IMR-90 (cell line): ENCODE results near the gene RGS9. TPM values are rescaled to one million over a fixed set of nuclear protein-coding genes. Genes with fewer than 3 reads are reported as not detected.

Source experiments
- ATAC-seq: fragments of 200-7000 bp; cut with Tn5 transposase; 2 replicates; pipeline ENCODE4 v1.9.1; 2020; ENCODE audit warnings: low read depth, mild to moderate bottlenecking, moderate library complexity
- BruUV-seq: library from RNA; stranded (reverse); fragments of 400-500 nt; replicated peaks from 2 replicates; lab custom pipeline; 2021; lab: Mats Ljungman, UMichigan
- CTCF ChIA-PET: fragments of 300-600 bp; formaldehyde crosslinking; extraction: SDS; loops from one replicate; lab custom pipeline; 2021; ENCODE audit warnings: antibody characterized with exemption; lab: Yijun Ruan, JAX
- POLR2A ChIA-PET: fragments of 300-600 bp; sonication (Branson Sonifier 250); formaldehyde crosslinking; loops from one replicate; lab custom pipeline; 2022; ENCODE audit warnings: antibody characterized with exemption; ENCODE audit not compliant: unreplicated experiment; lab: Charles Lee
- DNase-seq: peaks from one replicate; pipeline ENCODE4 v3.0.0; 2013
- H2AFZ ChIP-seq: replicated peaks from 2 replicates; pipeline ENCODE3; 2013; ENCODE audit warnings: low read length, mild to moderate bottlenecking; ENCODE audit not compliant: poor library complexity
- H2AK5ac ChIP-seq: 2 replicates; pipeline ENCODE4 v1.6.1; 2013; ENCODE audit warnings: low read depth, low read length, inconsistent platforms
- H2AK9ac ChIP-seq: replicated peaks from 2 replicates; pipeline ENCODE3; 2013; ENCODE audit warnings: mild to moderate bottlenecking, low read depth, low read length, moderate library complexity; ENCODE audit not compliant: poor library complexity
- H2BK120ac ChIP-seq: 2 replicates; pipeline ENCODE4 v1.6.1; 2013; ENCODE audit warnings: low read depth, low read length, inconsistent platforms
- H2BK15ac ChIP-seq: 3 replicates; pipeline ENCODE4 v1.6.1; 2013; ENCODE audit warnings: low read depth, low read length, inconsistent platforms
- H2BK20ac ChIP-seq: 2 replicates; pipeline ENCODE4 v1.6.1; 2013; ENCODE audit warnings: low read depth, mild to moderate bottlenecking, inconsistent platforms, low read length, moderate library complexity
- H2BK5ac ChIP-seq: 2 replicates; pipeline ENCODE4 v1.6.1; 2013; ENCODE audit warnings: mild to moderate bottlenecking, low read depth, low read length, inconsistent platforms; ENCODE audit not compliant: poor library complexity, severe bottlenecking
- H3K14ac ChIP-seq: replicated peaks from 2 replicates; pipeline ENCODE4 v1.6.1; 2013; ENCODE audit warnings: low read depth, low read length, inconsistent platforms
- H3K18ac ChIP-seq: 2 replicates; pipeline ENCODE4 v1.6.1; 2013; ENCODE audit warnings: low read depth, low read length, control low read depth
- H3K23ac ChIP-seq: 2 replicates; pipeline ENCODE4 v1.6.1; 2013; ENCODE audit warnings: low read depth, low read length, inconsistent platforms
- H3K27ac ChIP-seq: 2 replicates; pipeline ENCODE4 v1.5.1; 2013; ENCODE audit warnings: mild to moderate bottlenecking, control low read depth, low read length; ENCODE audit not compliant: insufficient read depth
- H3K27me3 ChIP-seq: 2 replicates; pipeline ENCODE4 v1.6.1; 2013; ENCODE audit warnings: low read length; ENCODE audit not compliant: control insufficient read depth, insufficient read depth
- H3K36me3 ChIP-seq: 2 replicates; pipeline ENCODE4 v1.6.1; 2013; ENCODE audit warnings: low read length, mixed read lengths; ENCODE audit not compliant: control insufficient read depth, insufficient read depth
- H3K4ac ChIP-seq: 2 replicates; pipeline ENCODE4 v1.6.1; 2013; ENCODE audit warnings: low read depth, low read length, inconsistent platforms
- H3K4me1 ChIP-seq: 2 replicates; pipeline ENCODE4 v1.6.1; 2013; ENCODE audit warnings: low read length, mixed read lengths; ENCODE audit not compliant: control insufficient read depth, insufficient read depth
- H3K4me2 ChIP-seq: 2 replicates; pipeline ENCODE4 v1.6.1; 2013; ENCODE audit warnings: low read depth, mild to moderate bottlenecking, control low read depth, low read length, moderate library complexity
- H3K4me3 ChIP-seq: 2 replicates; pipeline ENCODE4 v1.5.1; 2013; ENCODE audit warnings: low read depth, mild to moderate bottlenecking, control low read depth, low read length, moderate library complexity; ENCODE audit not compliant: insufficient read depth
- H3K56ac ChIP-seq: 2 replicates; pipeline ENCODE4 v1.6.1; 2013; ENCODE audit warnings: low read length, inconsistent platforms; ENCODE audit not compliant: insufficient read depth; ENCODE audit errors: extremely low read depth
- H3K79me1 ChIP-seq, 2 experiments: 2 replicates each; pipeline ENCODE4 v1.6.1; 2013; ENCODE audit warnings: low read length in 2 of 2, inconsistent platforms in 1 of 2, low read depth in 1 of 2
- H3K9ac ChIP-seq: 2 replicates; pipeline ENCODE4 v1.6.1; 2013; ENCODE audit warnings: low read depth, low read length, control low read depth
- H3K9me1 ChIP-seq: 2 replicates; pipeline ENCODE4 v1.6.1; 2013; ENCODE audit warnings: low read length, inconsistent platforms; ENCODE audit not compliant: insufficient read depth
- H3K9me3 ChIP-seq: 2 replicates; pipeline ENCODE4 v1.6.1; 2013; ENCODE audit warnings: low read length; ENCODE audit not compliant: control insufficient read depth, insufficient read depth
- H4K20me1 ChIP-seq: 2 replicates; pipeline ENCODE4 v1.6.1; 2013; ENCODE audit warnings: low read length, inconsistent platforms; ENCODE audit not compliant: insufficient read depth
- H4K5ac ChIP-seq: 2 replicates; pipeline ENCODE4 v1.6.1; 2013; ENCODE audit warnings: mild to moderate bottlenecking, low read depth, low read length, control low read depth
- H4K8ac ChIP-seq, 2 experiments: 2 replicates each; pipeline ENCODE4 v1.6.1; 2013; ENCODE audit warnings: low read depth in 2 of 2, low read length in 2 of 2, control low read depth in 1 of 2, inconsistent platforms in 1 of 2
- H4K91ac ChIP-seq: 2 replicates; pipeline ENCODE4 v1.6.1; 2013; ENCODE audit warnings: low read depth, low read length, inconsistent platforms; ENCODE audit not compliant: insufficient read depth
- BHLHE40 ChIP-seq: fragments of 150-350 bp; IDR thresholded peaks from 2 replicates; pipeline ENCODE4 v1.6.1; 2016; ENCODE audit warnings: mild to moderate bottlenecking, low read depth, low read length
- CHD1 ChIP-seq: IDR thresholded peaks from 2 replicates; pipeline ENCODE4 v1.6.1; 2012; ENCODE audit warnings: low read depth, low read length, improper control_type of control experiment
- FOS ChIP-seq: fragments of 150-350 bp; IDR thresholded peaks from 2 replicates; pipeline ENCODE4 v1.6.1; 2016; ENCODE audit warnings: low read depth, low read length
- MAFK ChIP-seq: IDR thresholded peaks from 2 replicates; pipeline ENCODE4 v1.6.1; 2012; ENCODE audit warnings: low read depth, low read length, improper control_type of control experiment
- MXI1 ChIP-seq: IDR thresholded peaks from 2 replicates; pipeline ENCODE4 v1.6.1; 2012; ENCODE audit warnings: low read depth, mild to moderate bottlenecking, low read length, moderate library complexity, borderline replicate concordance
- NFE2L2 ChIP-seq: fragments of 150-350 bp; IDR thresholded peaks from 2 replicates; pipeline ENCODE4 v1.6.1; 2016; ENCODE audit warnings: low read depth, mild to moderate bottlenecking, low read length
- RAD21 ChIP-seq: IDR thresholded peaks from 2 replicates; pipeline ENCODE4 v1.6.1; 2012; ENCODE audit warnings: low read length, improper control_type of control experiment
- RCOR1 ChIP-seq: IDR thresholded peaks from 2 replicates; pipeline ENCODE4 v1.6.1; 2012; ENCODE audit warnings: mild to moderate bottlenecking, low read length, improper control_type of control experiment; ENCODE audit not compliant: insufficient replicate concordance
- RFX5 ChIP-seq: IDR thresholded peaks from 2 replicates; pipeline ENCODE4 v1.8.0; 2012; ENCODE audit warnings: low read depth, mild to moderate bottlenecking, low read length, moderate library complexity
- USF2 ChIP-seq: fragments of 150-350 bp; IDR thresholded peaks from 2 replicates; pipeline ENCODE4 v1.6.1; 2017; ENCODE audit warnings: mild to moderate bottlenecking, antibody characterized with exemption, low read length, low read depth
- WGBS, 2 experiments: methylation state at CpG; one replicate each; pipeline versions ENCODE4 v1.1.5 to v1.1.7; 2013; ENCODE audit warnings: missing lambda C conversion rate in 2 of 2; ENCODE audit not compliant: insufficient read length in 1 of 2; ENCODE audit errors: extremely low coverage in 2 of 2; 5-methylcytosine and 5-hydroxymethylcytosine counted together
- dilution Hi-C: fragments of 300-500 bp; cut with HindIII; formaldehyde crosslinking; loops from one replicate; pipeline ENCODE4 v1.14.3; 2018; ENCODE audit warnings: low sequenced_read_pairs; ENCODE audit not compliant: unreplicated experiment
- in situ Hi-C: fragments of 300-500 bp; cut with MboI; formaldehyde crosslinking; loops from 3 replicates; pipeline ENCODE4 v1.14.3; 2019; ENCODE audit warnings: low sequenced_read_pairs, inconsistent platforms, mixed read lengths
- intact Hi-C: fragments of 100-400 bp; cut with micrococcal nuclease; formaldehyde crosslinking; loops from 2 replicates; pipeline ENCODE4 v1.10.0; 2022
- polyA plus RNA-seq, 3 experiments: library from polyadenylated mRNA; depleted of rRNA; stranded (reverse); fragments of >200 nt; gene quantifications; 2 replicates each; pipeline ENCODE4 v1.2.3, GENCODE V29; 2012; ENCODE audit warnings: low replicate concordance in 1 of 3
- total RNA-seq: library from RNA; depleted of rRNA; stranded (reverse); fragments of >200 nt; gene quantifications from 2 replicates; pipeline ENCODE4 v1.2.3, GENCODE V29; 2012

The RGS9 gene
- total and polyA plus RNA-seq, 2 of the 4 experiments (the other 2 are of a cell fraction) = 0.90 to 1.1 TPM

DNA sequence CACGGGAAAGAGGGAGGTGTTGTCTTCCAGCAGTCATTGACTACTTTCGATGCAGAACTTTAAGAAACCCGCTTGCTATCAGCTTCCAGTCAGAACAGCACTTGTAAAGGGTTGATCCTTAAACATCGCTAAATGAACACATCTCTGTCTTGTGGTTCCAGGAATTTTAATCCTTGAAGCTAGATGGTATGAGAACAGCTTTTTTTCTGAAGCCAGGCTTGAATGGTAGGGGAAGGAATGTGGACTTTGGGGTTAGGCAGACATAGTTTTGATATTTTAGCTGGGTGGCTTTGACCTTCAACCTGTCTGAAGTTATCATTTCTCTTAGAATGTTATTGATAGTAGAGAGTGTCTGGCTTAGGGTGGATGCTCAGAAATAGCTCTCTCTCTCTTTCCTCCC is 81.1 kb downstream of the RGS9 start:
- Histone ChIP-seq H3K18ac (no peak overlapping the region), H3K9me3 (no peaks in the 10 kb centered on the region), H2AK9ac (no peak overlapping the region), H3K27ac (no peak overlapping the region), H2BK15ac (no peak overlapping the region), H2AK5ac (no peak overlapping the region), H3K36me3 (no peaks in the 10 kb centered on the region), H3K56ac (no peak overlapping the region), H2BK20ac (no peak overlapping the region), H4K20me1 (no peaks in the 10 kb centered on the region), H4K91ac (no peak overlapping the region), H4K5ac (no peak overlapping the region), H3K4ac (no peak overlapping the region), H3K79me1 (no peaks in the 10 kb centered on the region), H2BK120ac (no peak overlapping the region), H3K23ac (no peak overlapping the region), H3K14ac (no peak overlapping the region), H3K9me1 (no peaks in the 10 kb centered on the region), H3K4me2 (no peak overlapping the region), H2AFZ (no peak overlapping the region), H4K8ac (no peak overlapping the region), H3K27me3 (peaks cover 18% of the 10 kb centered on the region), H3K9ac (no peak overlapping the region), H3K4me3 (no peak overlapping the region), H2BK5ac (no peak overlapping the region), H3K4me1 (peaks cover 2% of the 10 kb centered on the region; the same call in 1 of the 2 replicates)
- no peak for TF ChIP-seq USF2
- TF ChIP-seq RAD21 = no peak
- no peak for TF ChIP-seq NFE2L2
- no peak for TF ChIP-seq RFX5
- no peak for TF ChIP-seq BHLHE40
- TF ChIP-seq CHD1 = no peak
- TF ChIP-seq MXI1 = no peak
- TF ChIP-seq FOS = no peak
- TF ChIP-seq MAFK = no peak
- no peak for TF ChIP-seq RCOR1
- dilution Hi-C loops = no loop called here
- intact Hi-C loops = no loop called here
- no peak; the same call in 1 of the 2 replicates for ATAC-seq
- 88% methylated on average over 4 of the region's 4 CpGs; no CpG with 5 or more reads in 1 of the 2 experiments for WGBS, 2 experiments
- no TSS peak for BruUV-seq
- ChIA-PET CTCF (no interaction called here), POLR2A (no interaction called here)
- in situ Hi-C loops = no loop called here
- no peak for DNase-seq
